Muscle of leg (tissue), 11 donors: ENCODE data around the gene GRIN2A. TPM values are rescaled to one million over a fixed set of nuclear protein-coding genes. Genes with fewer than 3 reads are reported as not detected.

Source experiments
- DNase-seq: peaks from one replicate; pipeline ENCODE4 v3.0.0; 2013
- H3K27ac ChIP-seq: one replicate; pipeline ENCODE4 v1.5.1; 2013; ENCODE audit warnings: mild to moderate bottlenecking, low read length, control low read depth
- H3K27me3 ChIP-seq: one replicate; pipeline ENCODE4 v1.6.1; 2013; ENCODE audit warnings: low read length; ENCODE audit not compliant: control insufficient read depth, insufficient read depth
- H3K36me3 ChIP-seq: one replicate; pipeline ENCODE4 v1.6.1; 2013; ENCODE audit warnings: low read length; ENCODE audit not compliant: control insufficient read depth, insufficient read depth
- H3K4me1 ChIP-seq: one replicate; pipeline ENCODE4 v1.6.1; 2013; ENCODE audit warnings: low read length; ENCODE audit not compliant: control insufficient read depth, insufficient read depth
- H3K4me3 ChIP-seq: one replicate; pipeline ENCODE4 v1.5.1; 2013; ENCODE audit warnings: low read length, control low read depth
- H3K9me3 ChIP-seq: replicated peaks from 2 replicates; pipeline ENCODE4 v1.6.1; 2013; ENCODE audit warnings: low read depth, low read length; ENCODE audit not compliant: control insufficient read depth
- WGBS: methylation state at CpG from one replicate; pipeline ENCODE4 v1.1.5; 2013; ENCODE audit warnings: missing lambda C conversion rate; ENCODE audit not compliant: insufficient coverage; 5-methylcytosine and 5-hydroxymethylcytosine counted together
- polyA plus RNA-seq, 8 donors: library from polyadenylated mRNA; unstranded; fragments of 120-200 nt; gene quantifications; one replicate each; pipeline versions ENCODE4 v1.2.1 to v1.2.3, GENCODE V29; 2013; ENCODE audit warnings: inconsistent platforms in 1 of 8, low replicate concordance in 1 of 8; ENCODE audit not compliant: insufficient read length in 8 of 8, insufficient read depth in 1 of 8
- total RNA-seq: library from RNA; stranded (reverse); fragments of 120-200 nt; gene quantifications from one replicate; pipeline ENCODE4 v1.2.4, GENCODE V29; 2013

GRIN2A gene
- total and polyA plus RNA-seq, 9 donors = 0.18 to 0.75 (median 0.35) TPM

DNA sequence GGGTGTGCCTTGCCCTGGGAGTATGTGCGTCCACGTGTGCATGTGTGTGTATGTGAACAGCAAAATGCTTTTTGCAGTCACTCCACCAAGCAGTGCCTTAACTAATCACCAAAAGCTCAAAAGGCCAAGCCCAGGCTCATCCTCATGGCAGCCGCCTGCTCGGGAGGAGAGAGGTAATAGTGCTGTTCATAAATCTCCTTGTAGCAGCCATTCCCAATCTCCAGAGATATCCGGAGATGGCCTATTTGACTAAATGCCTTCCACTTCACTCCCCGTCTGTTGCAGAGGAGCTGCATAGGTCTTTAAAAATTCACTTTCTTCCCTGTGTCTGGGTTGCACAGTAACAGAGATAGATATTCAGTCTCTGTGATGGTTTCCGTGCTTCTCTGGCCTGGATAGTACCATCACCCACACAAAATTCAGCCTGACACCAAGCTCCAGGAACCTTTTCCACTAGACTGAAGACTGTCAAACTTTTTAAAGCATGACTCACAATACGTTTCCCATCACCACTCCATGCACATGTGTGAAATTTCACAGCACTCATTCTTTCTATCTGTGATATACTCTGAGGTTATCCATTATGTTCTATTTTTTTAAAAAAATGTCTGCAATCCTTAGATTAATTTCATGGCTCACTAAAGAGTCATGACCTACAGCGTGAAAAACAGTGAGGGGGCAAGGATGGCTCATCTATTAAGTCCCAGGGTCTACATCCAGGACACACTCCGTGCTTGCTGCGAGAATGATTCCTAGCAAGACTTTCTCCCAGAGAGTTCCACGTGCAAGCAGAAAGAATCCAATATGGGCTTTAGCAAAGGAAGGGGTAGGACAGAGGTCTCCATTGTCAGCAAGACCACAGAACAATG is 357.8 kb downstream of the GRIN2A start:
- no peak overlapping the region for H3K27ac ChIP-seq
- no peak for DNase-seq
- WGBS = 79% methylated on average over 4 of the region's 12 CpGs
- H3K36me3 ChIP-seq = no peaks in the 10 kb centered on the region
- H3K4me3 ChIP-seq = no peak overlapping the region
- H3K9me3 ChIP-seq = no peaks in the 10 kb centered on the region
- H3K27me3 ChIP-seq = peaks cover 2% of the 10 kb centered on the region
- no peaks in the 10 kb centered on the region for H3K4me1 ChIP-seq

DNA sequence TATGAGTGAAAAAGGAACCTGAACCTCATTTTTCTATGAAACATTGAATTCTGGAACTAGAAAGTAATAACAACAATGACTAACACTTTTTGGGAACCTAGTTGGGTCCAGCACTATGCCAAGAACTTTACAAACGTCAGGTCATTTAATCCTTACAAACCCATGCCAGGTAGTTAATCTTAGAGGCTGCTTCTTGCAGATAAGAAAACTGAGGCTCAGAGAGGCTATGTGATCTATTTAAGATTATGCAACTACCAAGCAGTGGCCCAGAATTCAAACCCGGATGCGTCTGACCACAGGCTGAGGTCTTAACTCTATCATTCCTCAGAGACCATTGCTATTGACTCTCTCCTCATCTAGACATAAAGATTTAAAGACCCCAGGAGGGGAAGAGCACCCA is 358.7 kb downstream of the GRIN2A start:
- Histone ChIP-seq H3K27me3 (peaks cover 2% of the 10 kb centered on the region), H3K4me3 (no peak overlapping the region), H3K4me1 (no peaks in the 10 kb centered on the region), H3K36me3 (no peaks in the 10 kb centered on the region), H3K27ac (no peak overlapping the region), H3K9me3 (no peaks in the 10 kb centered on the region)
- WGBS = 50% methylated on average over 2 of the region's 3 CpGs
- no peak for DNase-seq

DNA sequence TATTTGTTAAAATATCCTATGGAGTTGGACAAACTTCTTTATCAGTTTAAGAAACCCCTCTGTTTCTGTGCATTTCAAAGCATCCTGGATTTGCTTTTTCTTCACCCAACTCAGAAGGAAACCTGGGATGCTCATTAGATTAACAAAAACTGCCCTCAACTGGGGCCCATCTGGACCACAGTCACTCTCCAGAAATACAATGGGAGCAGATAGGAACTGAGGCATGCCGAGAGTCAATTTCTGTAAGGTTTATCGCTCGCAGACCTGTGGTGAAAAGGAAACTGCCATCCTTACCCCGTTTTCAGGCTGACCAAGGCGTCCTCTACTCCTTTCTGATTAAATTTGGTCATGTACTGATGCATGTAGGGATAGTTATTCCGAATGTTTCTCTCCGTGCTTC is 360.3 kb downstream of the GRIN2A start:
- Histone ChIP-seq H3K9me3 (no peaks in the 10 kb centered on the region), H3K27ac (no peak overlapping the region), H3K36me3 (no peaks in the 10 kb centered on the region), H3K4me3 (no peak overlapping the region), H3K4me1 (no peaks in the 10 kb centered on the region), H3K27me3 (no peaks in the 10 kb centered on the region)
- WGBS = 51% methylated on average over 7 of the region's 7 CpGs
- no peak for DNase-seq

DNA sequence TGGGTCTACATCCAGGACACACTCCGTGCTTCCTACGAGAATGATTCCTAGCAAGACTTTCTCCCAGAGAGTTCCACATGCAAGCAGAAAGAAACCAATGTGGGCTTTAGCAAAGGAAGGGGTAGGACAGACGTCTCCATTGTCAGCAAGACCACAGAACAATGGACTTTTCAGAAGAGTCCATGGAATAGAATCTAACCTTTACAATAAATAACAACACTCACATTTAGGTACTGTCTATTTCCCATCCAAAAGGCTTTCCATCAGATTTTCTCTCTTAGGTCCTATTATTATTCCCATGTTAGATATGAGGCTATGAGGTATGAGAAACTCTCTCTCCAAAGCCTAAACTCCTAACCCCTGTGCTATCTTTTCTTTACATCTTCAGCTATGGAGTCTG is 360.9 kb downstream of the GRIN2A start:
- DNase-seq = no peak
- Histone ChIP-seq H3K27me3 (no peaks in the 10 kb centered on the region), H3K27ac (no peak overlapping the region), H3K4me3 (no peak overlapping the region), H3K36me3 (no peaks in the 10 kb centered on the region), H3K4me1 (no peaks in the 10 kb centered on the region), H3K9me3 (no peaks in the 10 kb centered on the region)
- no CpG with 5 or more reads among the region's 3 CpGs for WGBS

DNA sequence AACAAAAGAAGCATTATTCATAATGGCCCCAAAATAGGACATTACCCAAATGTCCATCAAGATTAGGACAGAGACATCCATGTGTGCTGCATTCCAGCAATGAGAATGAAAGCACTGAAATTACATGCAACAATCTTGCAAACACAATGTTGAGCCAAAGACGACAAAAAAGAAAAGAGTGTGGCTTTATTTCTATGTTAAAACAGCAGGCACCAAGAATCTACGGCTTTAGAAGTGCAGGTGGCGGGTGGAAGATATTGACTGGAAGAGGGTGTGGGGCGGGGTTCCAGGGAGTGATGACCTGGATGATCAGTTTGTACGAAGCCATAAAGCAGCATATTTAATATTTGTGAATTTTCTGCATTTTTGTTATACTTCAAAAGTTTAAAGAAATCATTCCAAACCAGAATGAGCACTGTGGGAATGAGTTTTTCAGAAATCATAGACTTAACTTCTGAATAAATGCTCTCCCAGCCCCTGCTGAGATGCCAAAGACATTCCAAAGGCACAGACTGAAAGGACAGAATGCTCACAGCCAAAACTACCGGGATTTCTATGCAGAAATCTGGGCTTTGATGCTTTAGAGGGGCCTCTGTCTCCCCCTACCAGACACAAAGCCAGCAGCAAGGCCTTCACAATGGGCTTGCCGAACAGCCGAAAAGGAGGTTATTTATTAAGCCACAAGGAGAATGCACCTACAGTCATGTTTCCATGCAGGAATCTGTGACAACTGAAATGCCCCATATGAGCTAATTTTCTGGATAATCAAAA is 361.6 kb downstream of the GRIN2A start:
- DNase-seq = peak; percentile 59
- WGBS = 11% methylated on average over 5 of the region's 8 CpGs
- no peak overlapping the region for H3K4me3 ChIP-seq
- H3K27ac ChIP-seq = no peak overlapping the region
- no peaks in the 10 kb centered on the region for H3K9me3 ChIP-seq
- H3K27me3 ChIP-seq = no peaks in the 10 kb centered on the region
- no peaks in the 10 kb centered on the region for H3K4me1 ChIP-seq
- H3K36me3 ChIP-seq = no peaks in the 10 kb centered on the region

DNA sequence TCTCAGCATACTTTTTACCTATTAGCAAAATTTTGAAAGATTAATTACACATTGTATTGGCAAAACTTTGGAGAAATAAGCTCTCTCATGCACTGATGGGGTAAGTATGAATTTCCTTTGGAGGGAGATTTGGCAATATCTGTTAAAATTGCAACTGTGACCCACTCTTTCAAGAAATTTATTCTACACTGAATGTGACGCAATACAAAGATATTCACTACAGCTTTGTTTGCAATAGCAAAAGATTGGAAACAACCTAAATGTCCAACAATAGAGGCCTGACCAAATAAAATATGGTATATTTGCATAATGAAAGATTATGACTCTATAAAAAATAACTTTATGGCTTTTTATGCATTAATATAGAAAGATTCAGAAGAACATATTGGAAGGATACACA is 363.5 kb downstream of the GRIN2A start:
- Histone ChIP-seq H3K36me3 (no peaks in the 10 kb centered on the region), H3K4me1 (no peaks in the 10 kb centered on the region), H3K27ac (no peak overlapping the region), H3K9me3 (no peaks in the 10 kb centered on the region), H3K27me3 (no peaks in the 10 kb centered on the region), H3K4me3 (no peak overlapping the region)
- WGBS = no CpG with 5 or more reads among the region's 1 CpG
- no peak for DNase-seq

DNA sequence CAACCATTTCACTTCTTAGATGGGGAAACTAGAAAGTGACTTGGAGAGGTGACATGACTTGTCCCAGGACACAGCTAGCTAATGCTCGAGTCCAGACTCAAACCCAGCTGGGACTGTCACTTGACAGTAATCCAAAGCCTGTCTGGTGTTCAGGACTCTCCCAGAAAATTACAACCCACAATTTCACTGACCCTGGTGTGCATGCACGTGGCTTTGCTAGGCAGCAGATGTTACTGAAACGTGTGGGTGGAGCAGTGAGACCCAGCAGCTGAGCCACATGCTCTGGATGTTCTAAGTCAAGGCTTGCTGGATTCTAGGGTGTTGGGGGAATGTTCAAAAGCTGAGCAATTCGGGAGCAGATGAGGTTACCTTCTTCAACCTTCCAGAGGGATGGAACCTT is 364.6 kb downstream of the GRIN2A start:
- Histone ChIP-seq H3K36me3 (no peaks in the 10 kb centered on the region), H3K4me3 (no peak overlapping the region), H3K4me1 (no peaks in the 10 kb centered on the region), H3K27ac (no peak overlapping the region), H3K9me3 (no peaks in the 10 kb centered on the region), H3K27me3 (no peaks in the 10 kb centered on the region)
- WGBS = 18% methylated on average over 2 of the region's 4 CpGs
- peak; percentile 30 for DNase-seq

DNA sequence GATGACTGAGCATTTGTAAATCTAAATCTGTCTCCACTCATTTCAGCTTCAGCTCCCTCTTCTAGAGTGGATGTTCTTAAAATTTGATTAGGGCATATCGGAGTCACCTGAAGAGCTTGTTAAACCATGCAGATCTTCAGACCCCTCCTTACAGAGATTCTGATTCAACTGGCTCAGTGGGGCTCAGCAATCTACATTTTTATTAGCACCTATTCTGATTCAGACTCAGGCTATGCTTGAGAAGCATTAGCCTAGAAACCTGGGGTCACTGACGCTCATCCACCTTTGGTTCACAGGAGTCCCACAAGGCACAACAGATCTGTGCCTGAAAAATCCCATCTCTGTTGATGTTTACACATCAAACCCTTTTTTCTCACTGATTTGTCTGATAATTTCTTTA is 365.6 kb downstream of the GRIN2A start:
- Histone ChIP-seq H3K27ac (no peak overlapping the region), H3K36me3 (no peaks in the 10 kb centered on the region), H3K4me1 (no peaks in the 10 kb centered on the region), H3K4me3 (no peak overlapping the region), H3K9me3 (no peaks in the 10 kb centered on the region), H3K27me3 (no peaks in the 10 kb centered on the region)
- DNase-seq = no peak
- 55% methylated on average over 1 of the region's 2 CpGs for WGBS

DNA sequence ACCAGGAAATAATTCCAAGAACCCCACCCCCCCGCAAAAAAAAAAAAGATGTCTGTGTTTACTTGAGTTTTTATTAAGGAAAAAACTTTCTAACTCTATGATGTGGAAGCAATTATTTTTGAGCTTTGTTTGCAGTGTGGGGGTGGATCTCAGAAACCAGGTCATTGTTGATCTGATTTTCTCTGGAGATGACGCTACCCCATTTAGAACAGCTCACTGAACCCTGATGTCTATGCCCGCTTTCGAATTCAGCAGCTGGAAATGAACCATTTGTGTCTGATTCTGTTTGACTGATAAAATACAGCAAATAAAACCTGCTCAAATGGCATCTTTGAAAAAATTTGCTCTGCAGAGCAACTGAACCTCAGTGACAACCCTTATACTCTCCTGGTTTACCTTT is 368.6 kb downstream of the GRIN2A start:
- Histone ChIP-seq H3K4me3 (no peak overlapping the region), H3K27ac (no peak overlapping the region), H3K4me1 (no peaks in the 10 kb centered on the region), H3K9me3 (no peaks in the 10 kb centered on the region), H3K27me3 (no peaks in the 10 kb centered on the region), H3K36me3 (no peaks in the 10 kb centered on the region)
- WGBS = no CpG with 5 or more reads among the region's 4 CpGs
- DNase-seq = no peak

DNA sequence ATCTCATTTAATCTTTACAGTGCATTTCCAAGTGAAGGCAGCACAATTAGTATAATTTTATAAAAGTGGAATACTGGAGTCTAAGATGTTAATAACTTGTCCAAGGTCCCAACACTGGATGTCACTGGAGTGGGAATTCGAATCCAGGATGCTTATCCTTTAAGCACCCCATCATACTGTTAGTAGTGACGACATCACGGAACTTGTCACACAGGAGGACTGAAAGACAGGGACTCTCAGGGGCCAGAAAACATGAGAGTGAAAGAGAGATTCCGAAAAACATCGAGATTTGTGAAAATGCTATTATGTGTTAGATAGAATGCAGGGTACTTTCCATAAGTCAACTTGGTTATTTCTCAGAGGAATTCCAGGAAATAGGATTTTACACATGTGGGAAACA is 374.0 kb downstream of the GRIN2A start:
- DNase-seq = no peak
- Histone ChIP-seq H3K9me3 (no peaks in the 10 kb centered on the region), H3K27me3 (no peaks in the 10 kb centered on the region), H3K4me3 (no peak overlapping the region), H3K36me3 (no peaks in the 10 kb centered on the region), H3K27ac (no peak overlapping the region), H3K4me1 (no peaks in the 10 kb centered on the region)
- 63% methylated on average over 4 of the region's 5 CpGs for WGBS
